Calu3 (cell line): ENCODE measurements around the gene RAMP1. TPM values are rescaled to one million over a fixed set of nuclear protein-coding genes. Genes with fewer than 3 reads are reported as not detected.

Experiments used
- BruUV-seq: library from RNA; stranded (reverse); fragments of 400-500 nt; replicated peaks from 2 replicates; lab custom pipeline; 2021; lab: Mats Ljungman, UMichigan
- CTCF ChIA-PET: fragments of 300-600 bp; sonication (Branson Sonifier 250); formaldehyde crosslinking; loops from one replicate; lab custom pipeline; 2022; ENCODE audit warnings: antibody characterized with exemption; lab: Charles Lee
- DNase-seq: peaks from one replicate; pipeline ENCODE4 v3.0.0; 2022
- H3K27ac Mint-ChIP-seq: one replicate; pipeline ENCODE4 v1.8.0; 2022; ENCODE audit warnings: mixed read lengths; ENCODE audit not compliant: unreplicated experiment
- H3K27me3 Mint-ChIP-seq: one replicate; pipeline ENCODE4 v1.8.0; 2022; ENCODE audit warnings: mixed read lengths; ENCODE audit not compliant: unreplicated experiment
- H3K36me3 Mint-ChIP-seq: one replicate; pipeline ENCODE4 v1.8.0; 2022; ENCODE audit warnings: mild to moderate bottlenecking, moderate library complexity, mixed read lengths; ENCODE audit not compliant: insufficient read depth, unreplicated experiment
- H3K4me1 Mint-ChIP-seq: one replicate; pipeline ENCODE4 v1.8.0; 2022; ENCODE audit warnings: mild to moderate bottlenecking, low read depth, mixed read lengths; ENCODE audit not compliant: unreplicated experiment
- H3K4me3 Mint-ChIP-seq: one replicate; pipeline ENCODE4 v1.8.0; 2022; ENCODE audit warnings: mild to moderate bottlenecking, low read depth, moderate library complexity, mixed read lengths; ENCODE audit not compliant: unreplicated experiment
- H3K9me3 Mint-ChIP-seq: one replicate; pipeline ENCODE4 v1.8.0; 2022; ENCODE audit warnings: low read depth, mixed read lengths; ENCODE audit not compliant: unreplicated experiment
- intact Hi-C: fragments of 100-400 bp; cut with micrococcal nuclease; formaldehyde crosslinking; loops from one replicate; pipeline ENCODE4 v1.10.0; 2022; ENCODE audit not compliant: unreplicated experiment
- total RNA-seq: library from RNA; stranded (reverse); gene quantifications from 2 replicates; pipeline ENCODE4 v1.2.3, GENCODE V29; 2022
- TF ChIP-seq, protein P1 (sequence below): fragments of 200-600 bp; IDR thresholded peaks from one replicate; pipeline ENCODE4 v1.8.0; 2022; ENCODE audit warnings: antibody characterized with exemption; ENCODE audit not compliant: unreplicated experiment

The RAMP1 gene
- total RNA-seq, 1 experiment from 2014 or later = 9.8 TPM

DNA sequence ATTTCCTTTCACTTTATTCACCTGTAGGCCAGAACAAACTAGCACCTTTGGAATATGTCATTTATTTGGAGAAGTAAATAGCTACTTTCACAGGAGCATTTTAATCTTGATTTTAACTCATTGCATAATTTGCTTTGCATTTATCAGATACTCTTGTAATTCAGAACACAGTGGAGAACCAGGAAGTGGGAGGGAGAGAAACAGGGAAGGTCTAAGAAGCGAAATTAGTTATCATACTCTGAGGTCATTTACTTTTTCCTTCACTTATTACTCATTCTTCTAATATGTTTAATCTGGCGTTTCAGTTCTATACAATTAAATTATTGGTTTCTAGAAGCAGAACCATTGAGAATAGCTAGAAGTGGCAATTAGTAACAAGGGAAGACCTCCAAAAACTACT lies 40.2 kb upstream of the RAMP1 start:
- DNase-seq = no peak
- TF ChIP-seq, protein P1, sequence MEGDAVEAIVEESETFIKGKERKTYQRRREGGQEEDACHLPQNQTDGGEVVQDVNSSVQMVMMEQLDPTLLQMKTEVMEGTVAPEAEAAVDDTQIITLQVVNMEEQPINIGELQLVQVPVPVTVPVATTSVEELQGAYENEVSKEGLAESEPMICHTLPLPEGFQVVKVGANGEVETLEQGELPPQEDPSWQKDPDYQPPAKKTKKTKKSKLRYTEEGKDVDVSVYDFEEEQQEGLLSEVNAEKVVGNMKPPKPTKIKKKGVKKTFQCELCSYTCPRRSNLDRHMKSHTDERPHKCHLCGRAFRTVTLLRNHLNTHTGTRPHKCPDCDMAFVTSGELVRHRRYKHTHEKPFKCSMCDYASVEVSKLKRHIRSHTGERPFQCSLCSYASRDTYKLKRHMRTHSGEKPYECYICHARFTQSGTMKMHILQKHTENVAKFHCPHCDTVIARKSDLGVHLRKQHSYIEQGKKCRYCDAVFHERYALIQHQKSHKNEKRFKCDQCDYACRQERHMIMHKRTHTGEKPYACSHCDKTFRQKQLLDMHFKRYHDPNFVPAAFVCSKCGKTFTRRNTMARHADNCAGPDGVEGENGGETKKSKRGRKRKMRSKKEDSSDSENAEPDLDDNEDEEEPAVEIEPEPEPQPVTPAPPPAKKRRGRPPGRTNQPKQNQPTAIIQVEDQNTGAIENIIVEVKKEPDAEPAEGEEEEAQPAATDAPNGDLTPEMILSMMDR = no peak
- no peak overlapping the region for H3K27ac Mint-ChIP-seq
- H3K4me1 Mint-ChIP-seq = peaks cover 7% of the 10 kb centered on the region
- no TSS peak for BruUV-seq
- no peaks in the 10 kb centered on the region for H3K9me3 Mint-ChIP-seq
- peaks cover 24% of the 10 kb centered on the region for H3K27me3 Mint-ChIP-seq
- CTCF ChIA-PET = no interaction called here
- intact Hi-C loops = no loop called here
- no peaks in the 10 kb centered on the region for H3K36me3 Mint-ChIP-seq
- H3K4me3 Mint-ChIP-seq = no peak overlapping the region

- intact Hi-C loops = no loop called here
- Mint-ChIP-seq H3K27me3 (peaks cover 24% of the 10 kb centered on the region), H3K4me1 (peaks cover 7% of the 10 kb centered on the region), H3K36me3 (no peaks in the 10 kb centered on the region), H3K4me3 (no peak overlapping the region), H3K9me3 (no peaks in the 10 kb centered on the region), H3K27ac (no peak overlapping the region)
- CTCF ChIA-PET = no interaction called here
- no peak for DNase-seq
- TF ChIP-seq, protein P1 = no peak
- BruUV-seq = no TSS peak
These were observed 39.0 kb upstream of the RAMP1 start for GRCh38 chr2:237820421-237820820.

DNA sequence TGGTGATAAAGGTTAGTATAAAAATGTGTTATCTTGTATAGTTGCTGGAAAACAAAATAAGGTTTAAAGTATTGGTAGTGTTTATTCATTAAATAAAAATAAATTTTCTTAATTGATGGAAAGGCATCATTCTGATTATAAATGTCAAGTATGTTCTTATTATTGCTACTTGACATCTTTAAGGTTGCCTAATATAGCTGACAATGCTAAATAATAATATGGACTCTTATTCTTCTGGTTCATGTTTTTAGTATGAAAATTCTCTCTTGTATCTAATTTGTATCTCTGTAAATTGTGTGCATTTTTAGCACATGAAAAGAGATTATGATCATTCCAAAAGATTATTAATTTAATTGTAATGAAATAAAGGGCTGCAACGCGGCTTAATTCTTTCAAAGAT lies 35.9 kb upstream of the RAMP1 start:
- H3K4me1 Mint-ChIP-seq = peaks cover under 1% of the 10 kb centered on the region

DNA sequence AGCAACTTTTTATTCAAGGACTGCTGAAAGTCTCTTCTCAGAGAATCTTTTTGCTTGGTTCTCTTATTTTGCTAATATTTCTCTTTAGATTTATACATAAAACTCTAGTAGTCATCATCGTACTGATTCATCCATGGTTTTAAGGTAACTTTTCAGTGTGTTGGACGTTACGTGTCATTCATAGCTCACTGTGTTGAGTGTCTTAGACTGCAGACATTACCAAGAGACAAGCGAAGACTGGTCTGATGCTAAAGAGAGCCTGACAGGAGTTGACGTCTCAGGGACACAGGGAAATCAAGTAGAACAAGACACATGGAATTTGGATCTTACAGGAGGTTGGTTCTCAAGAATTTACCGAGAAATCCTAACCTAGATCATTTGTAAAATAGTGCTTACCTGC lies 35.3 kb upstream of the RAMP1 start:
- BruUV-seq = no TSS peak
- intact Hi-C loops = no loop called here
- CTCF ChIA-PET = no interaction called here
- H3K27me3 Mint-ChIP-seq = no peaks in the 10 kb centered on the region
- TF ChIP-seq, protein P1 = no peak
- H3K4me1 Mint-ChIP-seq = no peaks in the 10 kb centered on the region
- DNase-seq = no peak
- H3K27ac Mint-ChIP-seq = no peak overlapping the region
- H3K36me3 Mint-ChIP-seq = no peaks in the 10 kb centered on the region
- no peak overlapping the region for H3K4me3 Mint-ChIP-seq
- H3K9me3 Mint-ChIP-seq = no peaks in the 10 kb centered on the region

More for the DNA sequence above, 35.9 kb upstream of the RAMP1 start:
- TF ChIP-seq, protein P1 = no peak
- BruUV-seq = no TSS peak
- Mint-ChIP-seq H3K27ac (no peak overlapping the region), H3K27me3 (no peaks in the 10 kb centered on the region), H3K9me3 (no peaks in the 10 kb centered on the region), H3K4me3 (no peak overlapping the region), H3K36me3 (no peaks in the 10 kb centered on the region)
- CTCF ChIA-PET = no interaction called here
- DNase-seq = no peak
- intact Hi-C loops = no loop called here
